Prostate gland (tissue), 2 donors: ENCODE data around the gene EIF4G1.

Experiments
- CTCF ChIP-seq, 4 experiments: fragments of 200-600 bp in 2 of 4; fragments of 450-650 bp in 2 of 4; sonication (generic) in 2 of 4; IDR thresholded peaks; 1 replicate in 3 of 4; 2 replicates in 1 of 4; pipeline ENCODE4 v1.5.1; 2016 to 2019; ENCODE audit warnings: antibody characterized with exemption in 4 of 4, mild to moderate bottlenecking in 2 of 4, moderate library complexity in 2 of 4
- POLR2A ChIP-seq: fragments of 450-650 bp; IDR thresholded peaks from one replicate; pipeline ENCODE4 v1.6.1; 2016; ENCODE audit warnings: antibody characterized with exemption, mild to moderate bottlenecking
- POLR2AphosphoS5 ChIP-seq: sonication (generic); formaldehyde crosslinking; IDR thresholded peaks from one replicate; pipeline ENCODE4 v1.6.1; 2017; ENCODE audit warnings: antibody characterized with exemption

GRCh38 chr3:184359610-184360009 lies 45.2 kb downstream of the EIF4G1 start:
- no peak for TF ChIP-seq POLR2A
- no peak for TF ChIP-seq CTCF (IDR thresholded peaks at IDR 0.05)
- TF ChIP-seq POLR2AphosphoS5 = no peak
